HG03108 (cell line): ENCODE measurements around the gene OVOL1.
"Not testable (repeated sequence)": the region's sequence is repeated elsewhere in the genome, so short reads cannot be mapped to it uniquely, and the experiment has no call there.

Source experiments
- ATAC-seq: cut with Tn5 transposase; IDR thresholded peaks from one replicate; pipeline ENCODE4 v1.9.1; 2021; ENCODE audit warnings: moderate library complexity; ENCODE audit not compliant: unreplicated experiment

OVOL1 gene

GRCh38 chr11:65786786-65787636, at the start of gene OVOL1:
Gene OVOL1 (plus strand): TSS chr11:65787063. CDS start chr11:65787374, 311 bp downstream.
- no peak for ATAC-seq

GRCh38 chr11:65739022-65739421, 47.8 kb upstream of the OVOL1 start:
- ATAC-seq, result no peak

GRCh38 chr11:65741185-65741584, 45.7 kb upstream of the OVOL1 start:
- no peak for ATAC-seq

- ATAC-seq, result no peak
Observed at GRCh38 chr11:65742353-65742752, 44.5 kb upstream of the OVOL1 start.

GRCh38 chr11:65743681-65744025, 43.2 kb upstream of the OVOL1 start:
- ATAC-seq, result no peak

GRCh38 chr11:65744026-65744698, 42.7 kb upstream of the OVOL1 start:
- no peak for ATAC-seq

GRCh38 chr11:65744699-65745042, 42.2 kb upstream of the OVOL1 start:
- ATAC-seq, result no peak

- ATAC-seq, result no peak
Observed at GRCh38 chr11:65745049-65745448, 41.8 kb upstream of the OVOL1 start.

- not testable (repeated sequence) for ATAC-seq
Observed at GRCh38 chr11:65762169-65762568, 24.7 kb upstream of the OVOL1 start.

GRCh38 chr11:65762816-65763215, 24.0 kb upstream of the OVOL1 start:
- not testable (repeated sequence) for ATAC-seq

- ATAC-seq, result no peak
Observed at GRCh38 chr11:65764434-65764833, 22.4 kb upstream of the OVOL1 start.

- ATAC-seq, result no peak
Observed at GRCh38 chr11:65766535-65766934, 20.3 kb upstream of the OVOL1 start.

GRCh38 chr11:65767406-65767805, 19.5 kb upstream of the OVOL1 start:
- ATAC-seq, result no peak

GRCh38 chr11:65767806-65768205, 19.1 kb upstream of the OVOL1 start:
- ATAC-seq, result not testable (repeated sequence)

- ATAC-seq, result no peak
Observed at GRCh38 chr11:65770951-65771567, 15.8 kb upstream of the OVOL1 start.

GRCh38 chr11:65771589-65772112, 15.2 kb upstream of the OVOL1 start:
- no peak for ATAC-seq

GRCh38 chr11:65773784-65774411, 13.0 kb upstream of the OVOL1 start:
- no peak for ATAC-seq

- no peak for ATAC-seq
Observed at GRCh38 chr11:65774525-65775306, 12.1 kb upstream of the OVOL1 start.

- no peak for ATAC-seq
Observed at GRCh38 chr11:65776196-65776595, 10.7 kb upstream of the OVOL1 start.

GRCh38 chr11:65776710-65777141, 10.1 kb upstream of the OVOL1 start:
- no peak for ATAC-seq
